Measurements from ENCODE around the gene THEMIS. TPM values are rescaled to one million over a fixed set of nuclear protein-coding genes. Genes with fewer than 3 reads are reported as not detected.

THEMIS gene
- polyA plus RNA-seq, 1 donor (not counting 4 experiments of a cell fraction or from before 2014, with no cell fraction given): not detected

DNA sequence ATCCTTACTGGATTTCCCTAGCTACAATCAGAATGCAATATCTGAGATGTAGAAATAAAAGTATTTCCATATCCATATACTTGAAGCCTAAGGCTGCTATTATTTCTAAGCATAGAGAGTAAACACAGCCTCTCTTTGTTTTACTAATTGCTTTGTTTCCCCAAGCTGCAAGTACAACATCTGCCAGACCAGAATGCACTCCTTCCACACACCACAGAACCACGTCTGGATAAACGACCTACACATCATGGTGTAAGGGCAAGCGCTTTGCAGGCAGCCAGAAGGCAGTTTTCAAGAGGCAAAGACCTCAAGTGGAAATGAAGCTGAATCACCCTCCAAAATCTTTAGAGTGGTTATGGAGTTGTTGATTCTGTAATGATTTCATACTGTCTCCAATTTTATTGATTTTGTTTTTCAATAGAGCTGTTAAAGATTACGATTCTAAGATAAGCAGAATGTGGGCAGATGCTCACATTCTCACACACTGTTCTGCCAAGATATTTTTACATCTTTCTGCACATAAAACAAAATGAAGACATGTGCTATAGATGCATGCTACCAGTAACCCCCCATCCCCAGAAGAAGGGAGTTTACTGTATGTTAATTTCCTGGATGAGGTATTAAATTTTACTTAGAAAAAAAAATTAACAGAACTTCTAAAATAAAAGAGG, 88.8 kb downstream of the THEMIS start:
- FAIRE-seq: no peak
- Histone ChIP-seq H3K9me3 (ENCODE audit: control insufficient read depth, low read depth, low read length) (no peaks in the 10 kb centered on the region), H3K9ac (ENCODE audit: control insufficient read depth, extremely low read depth, insufficient read depth, low read length) (no peak overlapping the region), H4K20me1 (ENCODE audit: control insufficient read depth, extremely low read depth, insufficient read depth, low read length) (no peaks in the 10 kb centered on the region), H3K36me3 (ENCODE audit: control insufficient read depth in 2 of 2, extremely low read depth in 1 of 2, insufficient read depth in 2 of 2, low read length in 2 of 2) (no peaks in the 10 kb centered on the region), H3K27me3 (ENCODE audit: control insufficient read depth, extremely low read depth, insufficient read depth, low read length) (peaks cover 18% of the 10 kb centered on the region), H3K4me1 (ENCODE audit: control insufficient read depth, extremely low read depth, insufficient read depth, low read length) (no peaks in the 10 kb centered on the region), H2AFZ (ENCODE audit: control insufficient read depth, low read length) (no peak overlapping the region), H3K9me1 (ENCODE audit: control insufficient read depth, extremely low read depth, insufficient read depth, low read length) (no peaks in the 10 kb centered on the region), H3K27ac (ENCODE audit: control insufficient read depth, insufficient read depth, low read length) (no peak overlapping the region), H3K4me2 (ENCODE audit: control insufficient read depth, extremely low read depth, insufficient read depth, low read depth, low read length) (no peak overlapping the region), H3K4me3 (ENCODE audit: control insufficient read depth in 2 of 3, extremely low read depth in 1 of 3, insufficient read depth in 2 of 3, low read depth in 1 of 3, low read length in 3 of 3) (no peak overlapping the region), H3K79me2 (ENCODE audit: control insufficient read depth, insufficient read depth, low read length) (no peaks in the 10 kb centered on the region)
- no peak for TF ChIP-seq EZH2 (IDR thresholded peaks at IDR 0.05; ENCODE audit: low read length)
- TF ChIP-seq, protein P1, sequence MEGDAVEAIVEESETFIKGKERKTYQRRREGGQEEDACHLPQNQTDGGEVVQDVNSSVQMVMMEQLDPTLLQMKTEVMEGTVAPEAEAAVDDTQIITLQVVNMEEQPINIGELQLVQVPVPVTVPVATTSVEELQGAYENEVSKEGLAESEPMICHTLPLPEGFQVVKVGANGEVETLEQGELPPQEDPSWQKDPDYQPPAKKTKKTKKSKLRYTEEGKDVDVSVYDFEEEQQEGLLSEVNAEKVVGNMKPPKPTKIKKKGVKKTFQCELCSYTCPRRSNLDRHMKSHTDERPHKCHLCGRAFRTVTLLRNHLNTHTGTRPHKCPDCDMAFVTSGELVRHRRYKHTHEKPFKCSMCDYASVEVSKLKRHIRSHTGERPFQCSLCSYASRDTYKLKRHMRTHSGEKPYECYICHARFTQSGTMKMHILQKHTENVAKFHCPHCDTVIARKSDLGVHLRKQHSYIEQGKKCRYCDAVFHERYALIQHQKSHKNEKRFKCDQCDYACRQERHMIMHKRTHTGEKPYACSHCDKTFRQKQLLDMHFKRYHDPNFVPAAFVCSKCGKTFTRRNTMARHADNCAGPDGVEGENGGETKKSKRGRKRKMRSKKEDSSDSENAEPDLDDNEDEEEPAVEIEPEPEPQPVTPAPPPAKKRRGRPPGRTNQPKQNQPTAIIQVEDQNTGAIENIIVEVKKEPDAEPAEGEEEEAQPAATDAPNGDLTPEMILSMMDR (optimal IDR thresholded peaks at IDR 0.05 in 1 of 3, IDR thresholded peaks at IDR 0.05 in 1 of 3, conservative IDR thresholded peaks at IDR 0.05 in 1 of 3; ENCODE audit: extremely low read depth in 1 of 3, insufficient read depth in 2 of 3, low read length in 3 of 3): no peak
- dilution Hi-C loops (cut with MboI; ENCODE audit: extremely low pct_ligation_motif_present, low sequenced_read_pairs): no loop called here
- no peak for DNase-seq (ENCODE audit: low read depth, low spot score)

DNA sequence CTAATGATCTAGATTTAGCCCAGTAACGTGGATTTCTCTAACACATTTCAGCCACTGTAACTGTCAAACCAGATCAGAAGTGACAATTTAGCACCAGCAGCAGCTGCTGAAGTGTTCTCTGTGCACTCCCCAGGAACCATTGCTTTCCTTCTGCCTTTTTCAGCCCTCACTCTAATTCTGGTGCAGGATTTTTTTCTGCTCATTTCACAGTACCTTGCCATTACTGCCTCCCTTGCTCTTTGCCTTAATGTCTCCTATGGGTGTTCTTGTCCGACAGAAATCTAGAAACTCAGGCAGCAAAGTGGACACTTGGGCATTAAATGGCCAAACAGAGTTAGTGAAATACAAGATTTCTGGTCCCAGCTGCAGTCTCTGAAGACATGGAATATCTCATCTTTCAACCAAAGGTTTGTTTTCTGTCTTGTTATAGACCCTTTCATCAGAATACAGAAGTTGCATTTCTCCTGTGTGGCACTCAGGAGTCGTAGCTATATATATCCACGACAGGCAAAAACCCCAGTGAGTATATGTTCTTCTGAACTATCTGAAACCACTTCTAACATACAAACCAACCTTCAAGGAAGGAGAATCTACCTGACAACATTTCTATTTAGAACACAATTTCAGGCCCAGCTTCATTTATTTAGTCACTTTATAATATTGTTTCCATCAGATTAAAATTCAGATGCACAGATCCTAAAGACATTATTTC, 92.9 kb downstream of the THEMIS start:
- H3K4me3 ChIP-seq (ENCODE audit: control insufficient read depth in 2 of 3, extremely low read depth in 1 of 3, insufficient read depth in 2 of 3, low read depth in 1 of 3, low read length in 3 of 3): no peak overlapping the region
- H3K27me3 ChIP-seq (ENCODE audit: control insufficient read depth, extremely low read depth, insufficient read depth, low read length): peaks cover 12% of the 10 kb centered on the region
- H3K9ac ChIP-seq (ENCODE audit: control insufficient read depth, extremely low read depth, insufficient read depth, low read length): no peak overlapping the region
- H3K9me3 ChIP-seq (ENCODE audit: control insufficient read depth, low read depth, low read length): no peaks in the 10 kb centered on the region
- DNase-seq (ENCODE audit: low read depth, low spot score): no peak
- dilution Hi-C loops (cut with MboI; ENCODE audit: extremely low pct_ligation_motif_present, low sequenced_read_pairs): no loop called here
- no peaks in the 10 kb centered on the region for H3K9me1 ChIP-seq (ENCODE audit: control insufficient read depth, extremely low read depth, insufficient read depth, low read length)
- no peaks in the 10 kb centered on the region for H4K20me1 ChIP-seq (ENCODE audit: control insufficient read depth, extremely low read depth, insufficient read depth, low read length)
- H3K27ac ChIP-seq (ENCODE audit: control insufficient read depth, insufficient read depth, low read length): no peak overlapping the region
- H2AFZ ChIP-seq (ENCODE audit: control insufficient read depth, low read length): no peak overlapping the region
- no peaks in the 10 kb centered on the region for H3K79me2 ChIP-seq (ENCODE audit: control insufficient read depth, insufficient read depth, low read length)
- no peak overlapping the region for H3K4me2 ChIP-seq (ENCODE audit: control insufficient read depth, extremely low read depth, insufficient read depth, low read depth, low read length)
- no peak for FAIRE-seq
- TF ChIP-seq, protein P1 (optimal IDR thresholded peaks at IDR 0.05 in 1 of 3, IDR thresholded peaks at IDR 0.05 in 1 of 3, conservative IDR thresholded peaks at IDR 0.05 in 1 of 3; ENCODE audit: extremely low read depth in 1 of 3, insufficient read depth in 2 of 3, low read length in 3 of 3): no peak
- no peak for TF ChIP-seq EZH2 (IDR thresholded peaks at IDR 0.05; ENCODE audit: low read length)
- H3K36me3 ChIP-seq (ENCODE audit: control insufficient read depth in 2 of 2, extremely low read depth in 1 of 2, insufficient read depth in 2 of 2, low read length in 2 of 2): no peaks in the 10 kb centered on the region
- no peaks in the 10 kb centered on the region for H3K4me1 ChIP-seq (ENCODE audit: control insufficient read depth, extremely low read depth, insufficient read depth, low read length)
